H1 (cell line): ENCODE measurements around the gene DEDD. TPM values are rescaled to one million over a fixed set of nuclear protein-coding genes. Genes with fewer than 3 reads are reported as not detected.

Experiments
- CTCF ChIA-PET: fragments of 300-600 bp; sonication (Branson Sonifier 250); formaldehyde crosslinking; loops from one replicate; lab custom pipeline; 2021; ENCODE audit not compliant: partially characterized antibody; lab: Charles Lee
- POLR2A ChIA-PET: fragments of 300-600 bp; sonication (Branson Sonifier 250); formaldehyde crosslinking; loops from one replicate; lab custom pipeline; 2021; ENCODE audit warnings: inconsistent platforms; ENCODE audit not compliant: partially characterized antibody; lab: Charles Lee
- DNase-seq, 2 experiments: peaks; one replicate each; pipeline versions ENCODE4 v3.0.0 to v3.0.0-alpha.2; 2010 to 2022; ENCODE audit warnings: low spot score in 2 of 2, low read depth in 1 of 2, mixed read lengths in 1 of 2
- FAIRE-seq: peaks from 2 replicates; lab custom pipeline; 2011; peaks lifted over from hg19 to GRCh38; lab: Jason Lieb, UNC
- H2AFZ ChIP-seq: 2 replicates; pipeline ENCODE4 v1.8.1; 2012; ENCODE audit warnings: low read length, inconsistent platforms
- H2AK5ac ChIP-seq: 2 replicates; pipeline ENCODE4 v1.6.1; 2013; ENCODE audit warnings: low read depth, low read length
- H2BK120ac ChIP-seq: replicated peaks from 2 replicates; pipeline ENCODE3; 2013; ENCODE audit warnings: low read depth, low read length, inconsistent platforms
- H2BK12ac ChIP-seq: 2 replicates; pipeline ENCODE4 v1.6.1; 2013; ENCODE audit warnings: low read depth, low read length
- H2BK15ac ChIP-seq: 2 replicates; pipeline ENCODE4 v1.6.1; 2013; ENCODE audit warnings: low read length
- H2BK20ac ChIP-seq: 2 replicates; pipeline ENCODE4 v1.6.1; 2013; ENCODE audit warnings: low read length
- H2BK5ac ChIP-seq: 2 replicates; pipeline ENCODE4 v1.6.1; 2013; ENCODE audit warnings: low read depth, low read length
- H3K14ac ChIP-seq: 2 replicates; pipeline ENCODE4 v1.6.1; 2013; ENCODE audit warnings: inconsistent platforms; ENCODE audit not compliant: insufficient read length
- H3K18ac ChIP-seq: 2 replicates; pipeline ENCODE4 v1.6.1; 2013; ENCODE audit warnings: low read length; ENCODE audit errors: extremely low read depth
- H3K23ac ChIP-seq: 2 replicates; pipeline ENCODE4 v1.6.1; 2013; ENCODE audit warnings: inconsistent platforms; ENCODE audit not compliant: insufficient read length
- H3K23me2 ChIP-seq: 2 replicates; pipeline ENCODE4 v1.6.1; 2013; ENCODE audit warnings: low read depth, low read length
- H3K27ac ChIP-seq: 2 replicates; pipeline ENCODE4 v1.6.1; 2011; ENCODE audit warnings: low read depth, low read length, inconsistent platforms
- H3K27me3 ChIP-seq, 4 experiments: replicated peaks in 1 of 4; 1 replicate in 1 of 4; 2 replicates in 3 of 4; pipeline versions ENCODE4 v1.6.1 to v1.8.1; 2011 to 2013; ENCODE audit warnings: low read length in 3 of 4, mild to moderate bottlenecking in 3 of 4, inconsistent platforms in 2 of 4, mixed read lengths in 2 of 4, moderate library complexity in 1 of 4; ENCODE audit not compliant: control insufficient read depth in 3 of 4, insufficient read depth in 3 of 4; ENCODE audit errors: extremely low read depth in 1 of 4
- H3K36me3 ChIP-seq, 4 experiments: 2 replicates each; pipeline versions ENCODE4 v1.6.1 to v1.8.1; 2011 to 2013; ENCODE audit warnings: mild to moderate bottlenecking in 4 of 4, low read length in 3 of 4, moderate library complexity in 2 of 4, control low read depth in 1 of 4, inconsistent platforms in 1 of 4; ENCODE audit not compliant: insufficient read depth in 4 of 4, control insufficient read depth in 2 of 4
- H3K4ac ChIP-seq: replicated peaks from 2 replicates; pipeline ENCODE3; 2013; ENCODE audit warnings: low read length, low read depth, mixed read lengths, inconsistent platforms; ENCODE audit not compliant: insufficient read length
- H3K4me1 ChIP-seq, 4 experiments: replicated peaks in 1 of 4; 1 replicate in 1 of 4; 2 replicates in 3 of 4; pipeline versions ENCODE4 v1.6.1 to v1.8.1; 2011 to 2013; ENCODE audit warnings: low read length in 3 of 4, inconsistent platforms in 2 of 4, mixed read lengths in 1 of 4; ENCODE audit not compliant: insufficient read depth in 4 of 4, control insufficient read depth in 3 of 4
- H3K4me2 ChIP-seq, 2 experiments: 2 replicates each; pipeline versions ENCODE4 v1.6.1 to v1.8.1; 2011 to 2013; ENCODE audit warnings: low read depth in 2 of 2, low read length in 2 of 2, control low read depth in 1 of 2, inconsistent platforms in 1 of 2, mild to moderate bottlenecking in 1 of 2; ENCODE audit not compliant: insufficient read depth in 1 of 2
- H3K4me3 ChIP-seq, 4 experiments: fragments of 200-600, 300-600 bp in 1 of 4; sonication (generic), shearing (Covaris generic), sonication (Bioruptor Twin) in 1 of 4; 2 replicates each; pipeline versions ENCODE4 v1.5.1 to v1.8.1; 2011 to 2016; ENCODE audit warnings: low read length in 4 of 4, low read depth in 3 of 4, control low read depth in 2 of 4, inconsistent platforms in 2 of 4, mild to moderate bottlenecking in 2 of 4, mixed read lengths in 1 of 4, moderate library complexity in 1 of 4; ENCODE audit not compliant: insufficient read depth in 2 of 4; ENCODE audit errors: extremely low read depth in 1 of 4
- H3K56ac ChIP-seq: replicated peaks from 2 replicates; pipeline ENCODE3; 2013; ENCODE audit warnings: low read depth, mild to moderate bottlenecking, mixed read lengths, low read length, inconsistent platforms; ENCODE audit not compliant: insufficient read length
- H3K79me1 ChIP-seq: 2 replicates; pipeline ENCODE4 v1.6.1; 2013; ENCODE audit warnings: low read depth, low read length, control low read depth
- H3K79me2 ChIP-seq, 2 experiments: 2 replicates each; pipeline versions ENCODE4 v1.6.1 to v1.8.1; 2012 to 2013; ENCODE audit warnings: low read length in 2 of 2, mild to moderate bottlenecking in 2 of 2, inconsistent platforms in 1 of 2; ENCODE audit not compliant: insufficient read depth in 2 of 2, control insufficient read depth in 1 of 2
- H3K9ac ChIP-seq, 4 experiments: replicated peaks in 1 of 4; 1 replicate in 1 of 4; 2 replicates in 3 of 4; pipeline versions ENCODE4 v1.6.1 to v1.8.1; 2011 to 2013; ENCODE audit warnings: low read depth in 3 of 4, low read length in 3 of 4, control low read depth in 2 of 4, mild to moderate bottlenecking in 2 of 4, moderate library complexity in 2 of 4, inconsistent platforms in 1 of 4; ENCODE audit errors: extremely low read depth in 1 of 4
- H3K9me3 ChIP-seq, 2 experiments: 2 replicates each; pipeline versions ENCODE4 v1.6.1 to v1.8.1; 2012 to 2013; ENCODE audit warnings: mild to moderate bottlenecking in 2 of 2, moderate library complexity in 2 of 2, control low read depth in 1 of 2, inconsistent platforms in 1 of 2, low read depth in 1 of 2, low read length in 1 of 2, mixed read lengths in 1 of 2; ENCODE audit not compliant: insufficient read depth in 2 of 2
- H4K20me1 ChIP-seq, 2 experiments: replicated peaks in 1 of 2; 2 replicates each; pipeline versions ENCODE3 to v1.8.1; 2011 to 2013; ENCODE audit warnings: inconsistent platforms in 2 of 2, low read length in 2 of 2, mild to moderate bottlenecking in 1 of 2; ENCODE audit not compliant: insufficient read depth in 2 of 2, control insufficient read depth in 1 of 2
- H4K5ac ChIP-seq: 2 replicates; pipeline ENCODE4 v1.6.1; 2013; ENCODE audit warnings: low read length, low read depth, mixed read lengths, inconsistent platforms; ENCODE audit not compliant: insufficient read length
- H4K8ac ChIP-seq: 2 replicates; pipeline ENCODE4 v1.8.0; 2013; ENCODE audit warnings: mild to moderate bottlenecking, moderate library complexity, low read length, inconsistent platforms; ENCODE audit not compliant: insufficient read depth; ENCODE audit errors: extremely low read depth
- H4K91ac ChIP-seq: replicated peaks from 2 replicates; pipeline ENCODE3; 2013; ENCODE audit warnings: low read length, mixed read lengths, inconsistent platforms; ENCODE audit not compliant: insufficient read length
- BACH1 ChIP-seq: IDR thresholded peaks from 2 replicates; pipeline ENCODE4 v1.6.1; 2012; ENCODE audit warnings: low read length, improper control_type of control experiment
- CBX5 ChIP-seq: fragments of 300-800, 300-1000 bp; sonication (generic); IDR thresholded peaks from 2 replicates; pipeline ENCODE4 v1.7.1; 2016; ENCODE audit warnings: antibody characterized with exemption, low read length, low read depth
- CREB1 ChIP-seq: IDR thresholded peaks from 2 replicates; pipeline ENCODE4 v1.6.1; 2012; ENCODE audit warnings: inconsistent platforms
- E2F6 ChIP-seq: IDR thresholded peaks from 2 replicates; pipeline ENCODE4 v1.6.1; 2012; ENCODE audit warnings: inconsistent platforms
- GTF2F1 ChIP-seq: IDR thresholded peaks from 2 replicates; pipeline ENCODE4 v1.6.1; 2012; ENCODE audit warnings: low read depth, low read length, improper control_type of control experiment, borderline replicate concordance
- JUN ChIP-seq: IDR thresholded peaks from 2 replicates; pipeline ENCODE4 v1.6.1; 2011; ENCODE audit warnings: low read depth, mild to moderate bottlenecking, improper control_type of control experiment, low read length
- POLR2A ChIP-seq, 2 experiments: IDR thresholded peaks; 1 replicate in 1 of 2; 2 replicates in 1 of 2; pipeline ENCODE4 v1.6.1; 2011; ENCODE audit warnings: low read depth in 2 of 2, low read length in 2 of 2, mild to moderate bottlenecking in 2 of 2; ENCODE audit errors: control extremely low read depth in 1 of 2
- RXRA ChIP-seq: IDR thresholded peaks from 2 replicates; pipeline ENCODE4 v1.6.1; 2011; ENCODE audit warnings: low read depth, mild to moderate bottlenecking, low read length, moderate library complexity; ENCODE audit not compliant: insufficient read depth
- SIN3A ChIP-seq, 2 experiments: IDR thresholded peaks in 1 of 2; conservative IDR thresholded peaks in 1 of 2; 2 replicates each; pipeline ENCODE4 v1.6.1; 2011 to 2012; ENCODE audit warnings: low read length in 2 of 2, improper control_type of control experiment in 1 of 2, low read depth in 1 of 2, mild to moderate bottlenecking in 1 of 2
- SIRT6 ChIP-seq: IDR thresholded peaks from one replicate; pipeline ENCODE4 v1.7.1; 2012; ENCODE audit warnings: low read length, inconsistent platforms
- TEAD4 ChIP-seq: IDR thresholded peaks from 2 replicates; pipeline ENCODE4 v1.6.1; 2012; ENCODE audit warnings: low read depth, low read length, inconsistent platforms, mixed read lengths
- WGBS, 2 experiments: shearing (Covaris generic) in 1 of 2; methylation state at CpG; one replicate each; pipeline versions ENCODE4 v1.1.6 to v1.1.7; 2013 to 2015; ENCODE audit warnings: low lambda C conversion rate in 2 of 2, mixed read lengths in 2 of 2, inconsistent platforms in 1 of 2, low coverage in 1 of 2, missing lambda C conversion rate in 1 of 2; ENCODE audit not compliant: insufficient replicate concordance in 2 of 2, insufficient coverage in 1 of 2, insufficient read length in 1 of 2; ENCODE audit errors: extremely low coverage in 1 of 2, missing lambda C conversion rate in 1 of 2; 5-methylcytosine and 5-hydroxymethylcytosine counted together
- polyA plus RNA-seq, 7 experiments: library from polyadenylated mRNA; depleted of rRNA in 3 of 7; stranded (reverse) in 5 of 7; unstranded in 2 of 7; fragments of >200 nt in 5 of 7; fragments of 200-250 nt in 2 of 7; gene quantifications; 1 replicate in 5 of 7; 2 replicates in 1 of 7; 4 replicates in 1 of 7; pipeline versions ENCODE4 v1.2.1 to v1.2.3, GENCODE V29; 2011 to 2013; ENCODE audit warnings: missing spikeins in 2 of 7, mixed read lengths in 2 of 7
- total RNA-seq: library from RNA; stranded (reverse); fragmentation: NEBNext Ultra II Directional; extraction: Animal tissue kit (Norgen Biotek cat#: 25700); gene quantifications from 2 replicates; pipeline ENCODE4 v1.2.1, GENCODE V29; 2021

The DEDD gene
- total and polyA plus RNA-seq, 2 of the 8 experiments (the other 6 are each of a cell fraction or from before 2014, with no cell fraction given): 42.6 to 55.9 TPM

- CTCF ChIA-PET: interaction anchor here (0.9 to 2.7 kb wide), 5 partner anchors 9 to 35 kb away, joined by 3 to 10 read pairs (median 5); partner anchors contain the start of genes KLHDC9, PPOX and UFC1
- Histone ChIP-seq H3K27ac (peak overlapping the region; percentile 95; the same call in 1 of the 2 replicates), H2BK12ac (no peak overlapping the region), H3K14ac (peak overlapping the region; percentile 23), H4K91ac (peak overlapping the region; percentile 61), H3K79me1 (peaks cover 9% of the 10 kb centered on the region), H3K4me2 (peak overlapping the region; percentile 75 to 78), H3K18ac (peak overlapping the region; percentile 55), H4K8ac (peak overlapping the region; percentile 95; the same call in 1 of the 2 replicates), H2BK20ac (no peak overlapping the region), H3K36me3 (peaks cover 0 to 28% (median 10%) of the 10 kb centered on the region in 4 experiments; a peak in 6 of 8 replicates), H3K9me3 (no peaks in the 10 kb centered on the region), H3K4me1 (no peaks in the 10 kb centered on the region; a peak in 1 of 7 replicates), H2BK120ac (no peak overlapping the region), H3K79me2 (peaks cover 0 to 56% of the 10 kb centered on the region in 2 experiments; a peak in 3 of 4 replicates), H2AK5ac (no peak overlapping the region), H4K5ac (peak overlapping the region; percentile 79), H2AFZ (no peak overlapping the region), H3K23ac (no peak overlapping the region), H3K27me3 (no peaks in the 10 kb centered on the region), H3K4ac (peak overlapping the region; percentile 58), H4K20me1 (peaks cover 2% of the 10 kb centered on the region in 2 experiments), H3K56ac (peak overlapping the region; percentile 43), H3K23me2 (peaks cover 9% of the 10 kb centered on the region), H2BK15ac (0 out of 2 replicates have a peak overlapping the region, but pooled peaks have one; percentile 81), H3K9ac (peak overlapping the region in 3 of 4 experiments; percentile 64 to 85 (median 83); a peak in 5 of 7 replicates), H3K4me3 (peak overlapping the region; percentile 71 to 97 (median 84)), H2BK5ac (peak overlapping the region; percentile 87)
- POLR2A ChIA-PET: interaction anchor here (0.6 to 9.6 kb wide), 20 partner anchors 10 to 220 kb away, joined by 3 to 130 read pairs (median 6); partner anchors contain the start of genes ADAMTS4, B4GALT3, F11R and KLHDC9
- FAIRE-seq: no peak
- 4% methylated on average over 11 of the region's 22 CpGs; no CpG with 5 or more reads in 1 of the 2 experiments for WGBS, 2 experiments
- DNase-seq: no peak
- TF ChIP-seq GTF2F1 (no peak), POLR2A (IDR thresholded peaks at IDR 0.05; ENCODE audit: control extremely low read depth in 1 of 2, low read depth in 2 of 2, low read length in 2 of 2) (no peak), CREB1 (no peak), BACH1 (no peak), SIRT6 (no peak), RXRA (no peak), E2F6 (peak; percentile 79), CBX5 (no peak), JUN (no peak), SIN3A (conservative IDR thresholded peaks at IDR 0.05 in 1 of 2, IDR thresholded peaks at IDR 0.05 in 1 of 2; ENCODE audit: low read depth in 1 of 2, low read length in 2 of 2) (no peak), TEAD4 (no peak)
These were observed 701 bp downstream of the DEDD start for GRCh38 chr1:161131523-161132409.
